GM23338 (cell line): Measurements from ENCODE around the gene TINAGL1. TPM values are rescaled to one million over a fixed set of nuclear protein-coding genes. Genes with fewer than 3 reads are reported as not detected.

Experiments
- ATAC-seq: fragments of 200-7000 bp; cut with Tn5 transposase; 3 replicates; pipeline ENCODE4 v1.9.1; 2020
- DNase-seq: peaks from one replicate; pipeline ENCODE4 v3.0.0-alpha.2; 2015; ENCODE audit warnings: low spot score
- H2AFZ ChIP-seq: fragments of 200-600 bp; sonication (generic); 2 replicates; pipeline ENCODE4 v1.8.0; 2016; ENCODE audit warnings: antibody characterized with exemption, mild to moderate bottlenecking, moderate library complexity
- H3F3A ChIP-seq: fragments of 200-600 bp; sonication (generic); replicated peaks from 2 replicates; pipeline ENCODE4 v1.8.0; 2017; ENCODE audit warnings: antibody characterized with exemption, mixed run types, low read depth
- H3K27ac ChIP-seq: fragments of 200-600 bp; sonication (generic); 2 replicates; pipeline ENCODE4 v1.6.1; 2016; ENCODE audit warnings: low read depth
- H3K27me3 ChIP-seq: fragments of 200-600 bp; sonication (generic); 2 replicates; pipeline ENCODE4 v1.8.0; 2016; ENCODE audit warnings: mild to moderate bottlenecking, mixed run types, moderate library complexity; ENCODE audit not compliant: insufficient read depth
- H3K36me3 ChIP-seq: fragments of 200-600 bp; sonication (generic); 2 replicates; pipeline ENCODE4 v1.8.0; 2016; ENCODE audit warnings: mild to moderate bottlenecking; ENCODE audit not compliant: insufficient read depth
- H3K4me1 ChIP-seq: fragments of 200-600 bp; sonication (generic); 2 replicates; pipeline ENCODE4 v1.8.0; 2016; ENCODE audit warnings: mild to moderate bottlenecking, moderate library complexity; ENCODE audit not compliant: insufficient read depth
- H3K4me2 ChIP-seq: fragments of 200-600 bp; sonication (generic); 2 replicates; pipeline ENCODE4 v1.7.1; 2017; ENCODE audit warnings: mixed run types
- H3K4me3 ChIP-seq: fragments of 200-600 bp; sonication (generic); 2 replicates; pipeline ENCODE4 v1.6.1; 2016; ENCODE audit warnings: mixed run types
- H3K79me2 ChIP-seq: fragments of 200-600 bp; sonication (generic); replicated peaks from 2 replicates; pipeline ENCODE4 v1.8.0; 2017; ENCODE audit warnings: mild to moderate bottlenecking; ENCODE audit not compliant: insufficient read depth
- H3K9me2 ChIP-seq: fragments of 200-600 bp; sonication (generic); 2 replicates; pipeline ENCODE4 v1.8.0; 2017; ENCODE audit not compliant: insufficient read depth
- H4K20me1 ChIP-seq: fragments of 200-600 bp; sonication (generic); replicated peaks from 2 replicates; pipeline ENCODE4 v1.8.0; 2017; ENCODE audit warnings: mild to moderate bottlenecking; ENCODE audit not compliant: insufficient read depth
- H3K27ac Mint-ChIP-seq: 2 replicates; pipeline ENCODE4 v1.8.0; 2020; ENCODE audit warnings: inconsistent platforms, mild to moderate bottlenecking, moderate library complexity, mixed read lengths
- H3K27me3 Mint-ChIP-seq: 3 replicates; pipeline ENCODE4 v1.8.0; 2022; ENCODE audit warnings: low read depth, mild to moderate bottlenecking, moderate library complexity, mixed read lengths, inconsistent platforms; ENCODE audit not compliant: insufficient read depth, poor library complexity
- H3K36me3 Mint-ChIP-seq: 3 replicates; pipeline ENCODE4 v1.8.0; 2021; ENCODE audit warnings: low read depth, mild to moderate bottlenecking, inconsistent platforms, moderate library complexity, mixed read lengths
- H3K4me1 Mint-ChIP-seq: 3 replicates; pipeline ENCODE4 v1.8.0; 2020; ENCODE audit warnings: mild to moderate bottlenecking, inconsistent platforms, mixed read lengths
- H3K4me3 Mint-ChIP-seq: 3 replicates; pipeline ENCODE4 v1.8.0; 2021; ENCODE audit warnings: moderate library complexity, mild to moderate bottlenecking, inconsistent platforms, mixed read lengths
- H3K9me3 Mint-ChIP-seq: 3 replicates; pipeline ENCODE4 v1.8.0; 2020; ENCODE audit warnings: moderate library complexity, mild to moderate bottlenecking, inconsistent platforms, mixed read lengths
- CREB1 ChIP-seq: fragments of 250-450 bp; sonication (Bioruptor Pico); IDR thresholded peaks from 2 replicates; pipeline ENCODE4 v1.5.0; 2020; ENCODE audit warnings: low read depth, mild to moderate bottlenecking, moderate library complexity
- CTCF ChIP-seq, 2 experiments: fragments of 200-600 bp in 1 of 2; sonication (generic) in 1 of 2; conservative IDR thresholded peaks; 2 replicates each; pipeline versions ENCODE4 v1.5.1 to v1.6.1; 2016 to 2017; ENCODE audit warnings: antibody characterized with exemption in 2 of 2, low read depth in 2 of 2, mild to moderate bottlenecking in 2 of 2, moderate library complexity in 1 of 2
- EZH2 ChIP-seq: fragments of 200-600 bp; sonication (generic); IDR thresholded peaks from one replicate; pipeline ENCODE4 v1.8.0; 2017; ENCODE audit warnings: antibody characterized with exemption, mild to moderate bottlenecking, low read depth; ENCODE audit not compliant: unreplicated experiment
- EZH2phosphoT487 ChIP-seq: fragments of 200-600 bp; sonication (generic); IDR thresholded peaks from one replicate; pipeline ENCODE4 v1.8.1; 2018; ENCODE audit warnings: antibody characterized with exemption; ENCODE audit not compliant: unreplicated experiment
- JUNB ChIP-seq: IDR thresholded peaks from one replicate; pipeline ENCODE4 v1.6.1; 2016; ENCODE audit warnings: antibody characterized with exemption; ENCODE audit not compliant: unreplicated experiment
- POLR2AphosphoS5 ChIP-seq: IDR thresholded peaks from 2 replicates; pipeline ENCODE4 v1.6.1; 2016; ENCODE audit warnings: antibody characterized with exemption, low read depth
- ZNF114 ChIP-seq: fragments of 250-450 bp; sonication (Bioruptor Pico); IDR thresholded peaks from 2 replicates; pipeline ENCODE4 v1.5.0; 2020; ENCODE audit warnings: mild to moderate bottlenecking, moderate library complexity
- ZNF331 ChIP-seq: fragments of 250-450 bp; sonication (Bioruptor Pico); IDR thresholded peaks from 2 replicates; pipeline ENCODE4 v1.5.0; 2020; ENCODE audit warnings: low read depth, mild to moderate bottlenecking, moderate library complexity
- polyA plus RNA-seq: library from polyadenylated mRNA; unstranded; fragments of >200 nt; fragmentation: Nextera tagmentation; extraction: Ambion mirVana; gene quantifications from 2 replicates; pipeline ENCODE4 v1.2.1, GENCODE V29; 2016
- total RNA-seq: library from RNA; depleted of rRNA; stranded (reverse); fragments of >200 nt; shearing (Covaris generic); gene quantifications from 2 replicates; pipeline ENCODE4 v1.2.3, GENCODE V29; 2014
- TF ChIP-seq, protein P1 (sequence below): IDR thresholded peaks from one replicate; pipeline ENCODE4 v1.6.1; 2018; ENCODE audit warnings: antibody characterized with exemption; ENCODE audit not compliant: unreplicated experiment
- TF ChIP-seq, protein P2 (sequence below): fragments of 250-450 bp; sonication (Bioruptor Pico); IDR thresholded peaks from 2 replicates; pipeline ENCODE4 v1.5.0; 2020; ENCODE audit warnings: mild to moderate bottlenecking, moderate library complexity

The TINAGL1 gene
- total and polyA plus RNA-seq, 2 experiments from 2014 or later: 6.8 to 15.8 TPM

DNA sequence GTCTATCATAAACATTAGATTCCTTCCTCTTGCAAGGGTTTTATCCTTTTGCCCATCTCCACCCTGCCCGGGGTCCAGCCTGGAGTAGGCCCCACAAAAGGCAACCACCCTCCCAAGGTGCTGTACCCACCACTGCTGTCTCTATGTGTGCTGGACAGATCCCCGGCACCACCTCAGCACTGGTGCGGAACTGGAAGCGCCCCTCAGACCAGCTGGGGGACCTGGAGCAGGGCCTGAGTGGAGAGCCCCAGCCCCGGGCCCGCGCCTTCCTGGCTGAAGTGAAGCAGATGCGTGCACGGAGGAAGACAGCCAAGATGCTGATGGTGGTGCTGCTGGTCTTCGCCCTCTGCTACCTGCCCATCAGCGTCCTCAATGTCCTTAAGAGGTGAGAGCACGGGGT, 47.0 kb downstream of the TINAGL1 start:
- Histone ChIP-seq H3K4me2 (no peak overlapping the region), H3F3A (no peaks in the 10 kb centered on the region), H3K79me2 (no peaks in the 10 kb centered on the region), H3K9me2 (no peaks in the 10 kb centered on the region), H3K36me3 (no peaks in the 10 kb centered on the region), H3K4me3 (no peak overlapping the region), H3K27me3 (no peaks in the 10 kb centered on the region), H3K4me1 (no peaks in the 10 kb centered on the region), H2AFZ (no peak overlapping the region), H3K27ac (no peak overlapping the region), H4K20me1 (no peaks in the 10 kb centered on the region)
- Mint-ChIP-seq H3K36me3 (no peaks in the 10 kb centered on the region; the same call in 2 of the 3 replicates), H3K9me3 (no peaks in the 10 kb centered on the region), H3K4me1 (peaks cover 4% of the 10 kb centered on the region; the same call in 2 of the 3 replicates), H3K4me3 (no peak overlapping the region), H3K27me3 (peaks cover 14% of the 10 kb centered on the region), H3K27ac (no peak overlapping the region)
- DNase-seq (no peak), ATAC-seq (no peak)
- TF ChIP-seq, protein P1, sequence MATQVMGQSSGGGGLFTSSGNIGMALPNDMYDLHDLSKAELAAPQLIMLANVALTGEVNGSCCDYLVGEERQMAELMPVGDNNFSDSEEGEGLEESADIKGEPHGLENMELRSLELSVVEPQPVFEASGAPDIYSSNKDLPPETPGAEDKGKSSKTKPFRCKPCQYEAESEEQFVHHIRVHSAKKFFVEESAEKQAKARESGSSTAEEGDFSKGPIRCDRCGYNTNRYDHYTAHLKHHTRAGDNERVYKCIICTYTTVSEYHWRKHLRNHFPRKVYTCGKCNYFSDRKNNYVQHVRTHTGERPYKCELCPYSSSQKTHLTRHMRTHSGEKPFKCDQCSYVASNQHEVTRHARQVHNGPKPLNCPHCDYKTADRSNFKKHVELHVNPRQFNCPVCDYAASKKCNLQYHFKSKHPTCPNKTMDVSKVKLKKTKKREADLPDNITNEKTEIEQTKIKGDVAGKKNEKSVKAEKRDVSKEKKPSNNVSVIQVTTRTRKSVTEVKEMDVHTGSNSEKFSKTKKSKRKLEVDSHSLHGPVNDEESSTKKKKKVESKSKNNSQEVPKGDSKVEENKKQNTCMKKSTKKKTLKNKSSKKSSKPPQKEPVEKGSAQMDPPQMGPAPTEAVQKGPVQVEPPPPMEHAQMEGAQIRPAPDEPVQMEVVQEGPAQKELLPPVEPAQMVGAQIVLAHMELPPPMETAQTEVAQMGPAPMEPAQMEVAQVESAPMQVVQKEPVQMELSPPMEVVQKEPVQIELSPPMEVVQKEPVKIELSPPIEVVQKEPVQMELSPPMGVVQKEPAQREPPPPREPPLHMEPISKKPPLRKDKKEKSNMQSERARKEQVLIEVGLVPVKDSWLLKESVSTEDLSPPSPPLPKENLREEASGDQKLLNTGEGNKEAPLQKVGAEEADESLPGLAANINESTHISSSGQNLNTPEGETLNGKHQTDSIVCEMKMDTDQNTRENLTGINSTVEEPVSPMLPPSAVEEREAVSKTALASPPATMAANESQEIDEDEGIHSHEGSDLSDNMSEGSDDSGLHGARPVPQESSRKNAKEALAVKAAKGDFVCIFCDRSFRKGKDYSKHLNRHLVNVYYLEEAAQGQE: no peak
- TF ChIP-seq, protein P2, sequence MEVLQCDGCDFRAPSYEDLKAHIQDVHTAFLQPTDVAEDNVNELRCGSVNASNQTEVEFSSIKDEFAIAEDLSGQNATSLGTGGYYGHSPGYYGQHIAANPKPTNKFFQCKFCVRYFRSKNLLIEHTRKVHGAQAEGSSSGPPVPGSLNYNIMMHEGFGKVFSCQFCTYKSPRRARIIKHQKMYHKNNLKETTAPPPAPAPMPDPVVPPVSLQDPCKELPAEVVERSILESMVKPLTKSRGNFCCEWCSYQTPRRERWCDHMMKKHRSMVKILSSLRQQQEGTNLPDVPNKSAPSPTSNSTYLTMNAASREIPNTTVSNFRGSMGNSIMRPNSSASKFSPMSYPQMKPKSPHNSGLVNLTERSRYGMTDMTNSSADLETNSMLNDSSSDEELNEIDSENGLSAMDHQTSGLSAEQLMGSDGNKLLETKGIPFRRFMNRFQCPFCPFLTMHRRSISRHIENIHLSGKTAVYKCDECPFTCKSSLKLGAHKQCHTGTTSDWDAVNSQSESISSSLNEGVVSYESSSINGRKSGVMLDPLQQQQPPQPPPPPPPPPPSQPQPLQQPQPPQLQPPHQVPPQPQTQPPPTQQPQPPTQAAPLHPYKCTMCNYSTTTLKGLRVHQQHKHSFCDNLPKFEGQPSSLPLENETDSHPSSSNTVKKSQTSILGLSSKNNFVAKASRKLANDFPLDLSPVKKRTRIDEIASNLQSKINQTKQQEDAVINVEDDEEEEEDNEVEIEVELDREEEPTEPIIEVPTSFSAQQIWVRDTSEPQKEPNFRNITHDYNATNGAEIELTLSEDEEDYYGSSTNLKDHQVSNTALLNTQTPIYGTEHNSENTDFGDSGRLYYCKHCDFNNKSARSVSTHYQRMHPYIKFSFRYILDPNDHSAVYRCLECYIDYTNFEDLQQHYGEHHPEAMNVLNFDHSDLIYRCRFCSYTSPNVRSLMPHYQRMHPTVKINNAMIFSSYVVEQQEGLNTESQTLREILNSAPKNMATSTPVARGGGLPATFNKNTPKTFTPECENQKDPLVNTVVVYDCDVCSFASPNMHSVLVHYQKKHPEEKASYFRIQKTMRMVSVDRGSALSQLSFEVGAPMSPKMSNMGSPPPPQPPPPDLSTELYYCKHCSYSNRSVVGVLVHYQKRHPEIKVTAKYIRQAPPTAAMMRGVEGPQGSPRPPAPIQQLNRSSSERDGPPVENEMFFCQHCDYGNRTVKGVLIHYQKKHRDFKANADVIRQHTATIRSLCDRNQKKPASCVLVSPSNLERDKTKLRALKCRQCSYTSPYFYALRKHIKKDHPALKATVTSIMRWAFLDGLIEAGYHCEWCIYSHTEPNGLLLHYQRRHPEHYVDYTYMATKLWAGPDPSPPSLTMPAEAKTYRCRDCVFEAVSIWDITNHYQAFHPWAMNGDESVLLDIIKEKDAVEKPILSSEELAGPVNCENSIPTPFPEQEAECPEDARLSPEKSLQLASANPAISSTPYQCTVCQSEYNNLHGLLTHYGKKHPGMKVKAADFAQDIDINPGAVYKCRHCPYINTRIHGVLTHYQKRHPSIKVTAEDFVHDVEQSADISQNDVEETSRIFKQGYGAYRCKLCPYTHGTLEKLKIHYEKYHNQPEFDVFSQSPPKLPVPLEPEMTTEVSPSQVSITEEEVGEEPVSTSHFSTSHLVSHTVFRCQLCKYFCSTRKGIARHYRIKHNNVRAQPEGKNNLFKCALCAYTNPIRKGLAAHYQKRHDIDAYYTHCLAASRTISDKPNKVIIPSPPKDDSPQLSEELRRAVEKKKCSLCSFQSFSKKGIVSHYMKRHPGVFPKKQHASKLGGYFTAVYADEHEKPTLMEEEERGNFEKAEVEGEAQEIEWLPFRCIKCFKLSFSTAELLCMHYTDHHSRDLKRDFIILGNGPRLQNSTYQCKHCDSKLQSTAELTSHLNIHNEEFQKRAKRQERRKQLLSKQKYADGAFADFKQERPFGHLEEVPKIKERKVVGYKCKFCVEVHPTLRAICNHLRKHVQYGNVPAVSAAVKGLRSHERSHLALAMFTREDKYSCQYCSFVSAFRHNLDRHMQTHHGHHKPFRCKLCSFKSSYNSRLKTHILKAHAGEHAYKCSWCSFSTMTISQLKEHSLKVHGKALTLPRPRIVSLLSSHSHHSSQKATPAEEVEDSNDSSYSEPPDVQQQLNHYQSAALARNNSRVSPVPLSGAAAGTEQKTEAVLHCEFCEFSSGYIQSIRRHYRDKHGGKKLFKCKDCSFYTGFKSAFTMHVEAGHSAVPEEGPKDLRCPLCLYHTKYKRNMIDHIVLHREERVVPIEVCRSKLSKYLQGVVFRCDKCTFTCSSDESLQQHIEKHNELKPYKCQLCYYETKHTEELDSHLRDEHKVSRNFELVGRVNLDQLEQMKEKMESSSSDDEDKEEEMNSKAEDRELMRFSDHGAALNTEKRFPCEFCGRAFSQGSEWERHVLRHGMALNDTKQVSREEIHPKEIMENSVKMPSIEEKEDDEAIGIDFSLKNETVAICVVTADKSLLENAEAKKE (CRISPR knock-in tag): no peak
- TF ChIP-seq EZH2phosphoT487 (no peak), ZNF331 (no peak), JUNB (no peak), POLR2AphosphoS5 (no peak), ZNF114 (CRISPR knock-in tag) (no peak), CREB1 (CRISPR knock-in tag) (no peak), CTCF (conservative IDR thresholded peaks at IDR 0.05; ENCODE audit: low read depth in 2 of 2) (no peak), EZH2 (no peak)
